Panc1 (cell line): ENCODE measurements around the gene OTOG. TPM values are rescaled to one million over a fixed set of nuclear protein-coding genes. Genes with fewer than 3 reads are reported as not detected.

Experiments used
- ATAC-seq: fragments of 200-7000 bp; cut with Tn5 transposase; 2 replicates; pipeline ENCODE4 v1.9.1; 2020; ENCODE audit warnings: mild to moderate bottlenecking, moderate library complexity
- BruUV-seq: library from RNA; stranded (reverse); fragments of 400-500 nt; replicated peaks from 2 replicates; lab custom pipeline; 2021; lab: Mats Ljungman, UMichigan
- CTCF ChIA-PET: fragments of 300-600 bp; sonication (Branson Sonifier 250); formaldehyde crosslinking; loops from one replicate; lab custom pipeline; 2022; ENCODE audit warnings: antibody characterized with exemption; lab: Charles Lee
- POLR2A ChIA-PET: fragments of 300-600 bp; sonication (Branson Sonifier 250); formaldehyde crosslinking; loops from one replicate; lab custom pipeline; 2022; ENCODE audit warnings: antibody characterized with exemption; lab: Charles Lee
- DNase-seq: peaks from one replicate; pipeline ENCODE4 v3.0.0-alpha.2; 2010; ENCODE audit warnings: low read depth, low spot score
- H3K27ac ChIP-seq: 2 replicates; pipeline ENCODE4 v1.5.1; 2011; ENCODE audit warnings: mild to moderate bottlenecking, low read length, inconsistent platforms
- H3K27me3 ChIP-seq: fragments of 200-500 bp; sonication (Bioruptor generic); 2 replicates; pipeline ENCODE4 v1.6.0; 2014; ENCODE audit warnings: low read length, inconsistent platforms; ENCODE audit not compliant: control insufficient read depth, insufficient read depth
- H3K36me3 ChIP-seq: fragments of 200-500 bp; sonication (Bioruptor generic); 2 replicates; pipeline ENCODE4 v1.5.1; 2014; ENCODE audit warnings: inconsistent platforms, mild to moderate bottlenecking, low read length, moderate library complexity; ENCODE audit not compliant: control insufficient read depth, insufficient read depth
- H3K4me1 ChIP-seq: 2 replicates; pipeline ENCODE4 v1.5.1; 2011; ENCODE audit warnings: inconsistent platforms, mild to moderate bottlenecking, low read length, moderate library complexity; ENCODE audit not compliant: control insufficient read depth, insufficient read depth
- H3K4me3 ChIP-seq, 2 experiments: 2 replicates each; pipeline ENCODE4 v1.5.1; 2011 to 2012; ENCODE audit warnings: low read depth in 2 of 2, low read length in 2 of 2, mild to moderate bottlenecking in 2 of 2, inconsistent platforms in 1 of 2, moderate library complexity in 1 of 2
- H3K9me3 ChIP-seq: fragments of 200-500 bp; sonication (Bioruptor generic); 2 replicates; pipeline ENCODE4 v1.5.1; 2014; ENCODE audit warnings: low read depth, mild to moderate bottlenecking, inconsistent platforms, low read length, moderate library complexity; ENCODE audit not compliant: control insufficient read depth, insufficient read depth
- POLR2AphosphoS5 ChIP-seq: IDR thresholded peaks from 2 replicates; pipeline ENCODE4 v1.6.1; 2012; ENCODE audit warnings: mild to moderate bottlenecking, low read depth, low read length, moderate library complexity
- TCF7L2 ChIP-seq: IDR thresholded peaks from 2 replicates; pipeline ENCODE4 v1.6.1; 2011; ENCODE audit warnings: mild to moderate bottlenecking, low read depth, low read length, inconsistent platforms
- in situ Hi-C: cut with HindIII; loops from 2 replicates; pipeline ENCODE4 v1.10.0; 2016; ENCODE audit warnings: low sequenced_read_pairs, low pct_unique_long_range_greater_than_20kb
- intact Hi-C: fragments of 100-400 bp; cut with micrococcal nuclease; formaldehyde crosslinking; loops from one replicate; pipeline ENCODE4 v1.10.0; 2022; ENCODE audit not compliant: unreplicated experiment
- total RNA-seq: library from RNA; stranded (reverse); gene quantifications from one replicate; pipeline ENCODE4 v1.2.1, GENCODE V29; 2021; ENCODE audit not compliant: unreplicated experiment
- TF ChIP-seq, protein P1 (sequence below), 2 experiments: IDR thresholded peaks; 2 replicates each; pipeline ENCODE4 v1.6.1; 2011 to 2012; ENCODE audit warnings: low read depth in 2 of 2, control low read depth in 1 of 2, low read length in 1 of 2, mild to moderate bottlenecking in 1 of 2, moderate library complexity in 1 of 2; ENCODE audit not compliant: insufficient read depth in 1 of 2
- TF ChIP-seq, protein P2 (sequence below): fragments of 450-650 bp; IDR thresholded peaks from 2 replicates; pipeline ENCODE4 v1.5.1; 2017; ENCODE audit warnings: mild to moderate bottlenecking

Gene OTOG
- total RNA-seq, 1 experiment from 2014 or later: not detected

DNA sequence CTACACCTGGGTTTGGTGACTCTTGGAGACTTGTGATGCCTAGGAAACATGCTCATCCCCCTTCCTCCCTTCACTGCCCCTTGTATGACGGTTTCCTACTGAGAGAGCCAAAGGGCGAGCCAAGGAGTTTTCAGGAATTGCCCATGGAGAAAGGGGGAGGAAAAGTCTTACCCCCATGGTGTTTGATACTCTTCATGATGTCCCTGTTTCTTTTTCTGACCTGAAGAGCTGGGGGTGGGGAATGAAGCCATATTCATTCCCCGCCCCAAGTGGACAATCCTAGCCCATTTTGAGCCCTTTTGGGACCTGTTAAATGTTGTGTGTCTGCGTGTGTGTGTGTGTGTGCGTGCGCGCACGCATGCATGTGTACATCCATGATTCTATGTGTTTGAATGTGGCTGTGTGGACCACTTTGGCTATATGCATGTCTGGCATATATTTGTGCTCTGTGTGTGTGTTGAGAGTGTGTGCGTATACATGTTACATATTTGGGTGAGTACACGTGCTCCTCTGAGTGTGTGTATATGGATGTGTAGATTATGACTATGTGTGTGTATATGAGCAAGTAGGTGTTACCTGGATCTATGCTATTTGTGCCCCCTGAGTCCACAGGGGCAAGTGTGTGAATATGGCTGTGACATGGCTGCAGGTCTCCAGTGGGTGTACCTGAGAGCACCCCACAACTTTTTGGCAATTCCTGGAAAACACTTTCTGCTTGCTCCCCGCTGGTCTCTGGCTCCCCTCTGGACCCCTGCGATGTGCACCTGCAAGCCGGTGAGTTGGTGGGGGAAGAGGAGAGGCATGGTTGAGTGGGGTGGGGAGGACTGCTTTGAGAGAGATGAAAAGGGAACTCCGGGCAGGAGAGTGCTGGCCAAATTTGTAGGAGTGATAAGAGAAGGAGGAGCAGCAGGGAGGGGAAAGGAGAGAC is 24.6 kb downstream of the OTOG start:
- in situ Hi-C loops: no loop called here
- ChIA-PET CTCF (no interaction called here), POLR2A (no interaction called here)
- DNase-seq (no peak), ATAC-seq (no peak)
- peaks cover 5% of the 10 kb centered on the region; the same call in 1 of the 2 replicates for H3K27me3 ChIP-seq
- intact Hi-C loops: no loop called here
- H3K4me1 ChIP-seq: no peaks in the 10 kb centered on the region
- H3K9me3 ChIP-seq: no peaks in the 10 kb centered on the region
- no peak overlapping the region for H3K27ac ChIP-seq
- H3K36me3 ChIP-seq: no peaks in the 10 kb centered on the region
- H3K4me3 ChIP-seq: no peak overlapping the region
- no TSS peak for BruUV-seq
- TF ChIP-seq TCF7L2 (no peak), POLR2AphosphoS5 (no peak)
- TF ChIP-seq, protein P1, sequence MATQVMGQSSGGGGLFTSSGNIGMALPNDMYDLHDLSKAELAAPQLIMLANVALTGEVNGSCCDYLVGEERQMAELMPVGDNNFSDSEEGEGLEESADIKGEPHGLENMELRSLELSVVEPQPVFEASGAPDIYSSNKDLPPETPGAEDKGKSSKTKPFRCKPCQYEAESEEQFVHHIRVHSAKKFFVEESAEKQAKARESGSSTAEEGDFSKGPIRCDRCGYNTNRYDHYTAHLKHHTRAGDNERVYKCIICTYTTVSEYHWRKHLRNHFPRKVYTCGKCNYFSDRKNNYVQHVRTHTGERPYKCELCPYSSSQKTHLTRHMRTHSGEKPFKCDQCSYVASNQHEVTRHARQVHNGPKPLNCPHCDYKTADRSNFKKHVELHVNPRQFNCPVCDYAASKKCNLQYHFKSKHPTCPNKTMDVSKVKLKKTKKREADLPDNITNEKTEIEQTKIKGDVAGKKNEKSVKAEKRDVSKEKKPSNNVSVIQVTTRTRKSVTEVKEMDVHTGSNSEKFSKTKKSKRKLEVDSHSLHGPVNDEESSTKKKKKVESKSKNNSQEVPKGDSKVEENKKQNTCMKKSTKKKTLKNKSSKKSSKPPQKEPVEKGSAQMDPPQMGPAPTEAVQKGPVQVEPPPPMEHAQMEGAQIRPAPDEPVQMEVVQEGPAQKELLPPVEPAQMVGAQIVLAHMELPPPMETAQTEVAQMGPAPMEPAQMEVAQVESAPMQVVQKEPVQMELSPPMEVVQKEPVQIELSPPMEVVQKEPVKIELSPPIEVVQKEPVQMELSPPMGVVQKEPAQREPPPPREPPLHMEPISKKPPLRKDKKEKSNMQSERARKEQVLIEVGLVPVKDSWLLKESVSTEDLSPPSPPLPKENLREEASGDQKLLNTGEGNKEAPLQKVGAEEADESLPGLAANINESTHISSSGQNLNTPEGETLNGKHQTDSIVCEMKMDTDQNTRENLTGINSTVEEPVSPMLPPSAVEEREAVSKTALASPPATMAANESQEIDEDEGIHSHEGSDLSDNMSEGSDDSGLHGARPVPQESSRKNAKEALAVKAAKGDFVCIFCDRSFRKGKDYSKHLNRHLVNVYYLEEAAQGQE (IDR thresholded peaks at IDR 0.05; ENCODE audit: insufficient read depth in 1 of 2, low read depth in 2 of 2, low read length in 1 of 2): no peak
- TF ChIP-seq, protein P2, sequence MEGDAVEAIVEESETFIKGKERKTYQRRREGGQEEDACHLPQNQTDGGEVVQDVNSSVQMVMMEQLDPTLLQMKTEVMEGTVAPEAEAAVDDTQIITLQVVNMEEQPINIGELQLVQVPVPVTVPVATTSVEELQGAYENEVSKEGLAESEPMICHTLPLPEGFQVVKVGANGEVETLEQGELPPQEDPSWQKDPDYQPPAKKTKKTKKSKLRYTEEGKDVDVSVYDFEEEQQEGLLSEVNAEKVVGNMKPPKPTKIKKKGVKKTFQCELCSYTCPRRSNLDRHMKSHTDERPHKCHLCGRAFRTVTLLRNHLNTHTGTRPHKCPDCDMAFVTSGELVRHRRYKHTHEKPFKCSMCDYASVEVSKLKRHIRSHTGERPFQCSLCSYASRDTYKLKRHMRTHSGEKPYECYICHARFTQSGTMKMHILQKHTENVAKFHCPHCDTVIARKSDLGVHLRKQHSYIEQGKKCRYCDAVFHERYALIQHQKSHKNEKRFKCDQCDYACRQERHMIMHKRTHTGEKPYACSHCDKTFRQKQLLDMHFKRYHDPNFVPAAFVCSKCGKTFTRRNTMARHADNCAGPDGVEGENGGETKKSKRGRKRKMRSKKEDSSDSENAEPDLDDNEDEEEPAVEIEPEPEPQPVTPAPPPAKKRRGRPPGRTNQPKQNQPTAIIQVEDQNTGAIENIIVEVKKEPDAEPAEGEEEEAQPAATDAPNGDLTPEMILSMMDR: no peak

DNA sequence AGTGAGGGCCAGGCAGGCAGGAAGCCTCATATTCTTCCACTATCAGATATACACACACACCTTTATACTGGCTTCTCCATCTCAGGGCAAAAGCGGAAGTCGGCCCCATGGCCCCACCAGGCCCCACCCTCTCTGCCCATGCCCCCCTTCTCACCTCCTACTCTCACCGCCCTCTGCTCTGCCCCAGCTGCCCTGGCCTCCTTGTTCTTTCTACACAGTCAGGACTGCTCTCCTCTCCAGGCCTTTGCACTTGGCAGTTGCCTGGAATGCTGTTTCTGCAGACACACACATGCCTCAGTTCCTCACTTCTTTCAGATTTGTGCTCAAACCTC is 25.3 kb downstream of the OTOG start:
- Histone ChIP-seq H3K4me1 (no peaks in the 10 kb centered on the region), H3K27ac (no peak overlapping the region), H3K9me3 (no peaks in the 10 kb centered on the region), H3K36me3 (no peaks in the 10 kb centered on the region), H3K4me3 (no peak overlapping the region), H3K27me3 (0 out of 2 replicates have a peak, but pooled peaks cover 2% of the 10 kb centered on the region)
- BruUV-seq: no TSS peak
- intact Hi-C loops: no loop called here
- in situ Hi-C loops: no loop called here
- ATAC-seq (no peak), DNase-seq (no peak)
- ChIA-PET POLR2A (no interaction called here), CTCF (no interaction called here)
- TF ChIP-seq, protein P1 (IDR thresholded peaks at IDR 0.05; ENCODE audit: insufficient read depth in 1 of 2, low read depth in 2 of 2, low read length in 1 of 2): no peak
